OCI-LY1 (cell line): ENCODE measurements around the gene MYCBP.

Experiments
- CTCF ChIP-seq: fragments of 200-600 bp; sonication (generic), shearing (Covaris generic); IDR thresholded peaks from 2 replicates; pipeline ENCODE4 v1.5.1; 2017; ENCODE audit warnings: mild to moderate bottlenecking, antibody characterized with exemption, low read length, moderate library complexity, mixed read lengths
- EZH2 ChIP-seq: fragments of 200-600 bp; sonication (generic), shearing (Covaris generic); IDR thresholded peaks from 2 replicates; pipeline ENCODE4 v1.8.0; 2017; ENCODE audit warnings: borderline replicate concordance, mixed run types, mild to moderate bottlenecking, antibody characterized with exemption, low read length, moderate library complexity, mixed read lengths

- no peak for TF ChIP-seq CTCF
- no peak for TF ChIP-seq EZH2
Observed at GRCh38 chr1:38840281-38840680, 32.9 kb downstream of the MYCBP start.
